Measurements from ENCODE around the gene FAAP20. TPM values are rescaled to one million over a fixed set of nuclear protein-coding genes. Genes with fewer than 3 reads are reported as not detected.

Gene FAAP20
- total RNA-seq, 4 donors from 2014 or later = 42.2 to 82.2 (median 50.2) TPM

DNA sequence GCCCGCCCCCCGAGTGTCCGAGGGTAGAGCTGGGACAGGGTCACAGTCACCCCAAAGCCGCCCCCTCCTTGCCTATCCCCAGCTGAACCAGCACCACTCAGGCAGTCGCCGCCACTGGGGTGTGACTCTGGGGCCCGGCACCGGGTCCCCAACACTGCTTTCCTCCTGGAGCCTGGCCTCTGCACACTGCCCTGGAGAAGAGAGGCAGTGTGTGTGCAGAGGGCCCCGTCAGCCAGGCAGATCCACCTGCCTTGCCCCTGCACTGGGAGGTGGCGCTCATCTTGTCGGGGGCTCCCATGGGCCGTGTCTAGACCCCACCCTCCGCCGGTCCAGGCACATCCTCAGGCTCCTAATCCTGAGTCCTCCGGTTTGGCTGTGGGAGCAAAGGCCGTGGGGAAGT is 15.7 kb downstream of the FAAP20 start:
- no peaks in the 10 kb centered on the region for H3K4me1 ChIP-seq
- no peaks in the 10 kb centered on the region for H3K9me3 ChIP-seq
- H3K27me3 ChIP-seq = no peaks in the 10 kb centered on the region
- intact Hi-C loops (cut with DNase I) = loop anchor here (10.0 kb wide), 1 partner anchor 124 kb away; the partner anchor contains the start of gene PRKCZ
- WGBS, 2 donors = 84 to 98% methylated on average over 7 of the region's 16 CpGs
- H3K36me3 ChIP-seq = peaks cover 3 to 5% of the 10 kb centered on the region in 2 donors
- no peak overlapping the region for H3K27ac ChIP-seq
- no peak for TF ChIP-seq POLR2A (IDR thresholded peaks at IDR 0.05)
- TF ChIP-seq, protein P1, sequence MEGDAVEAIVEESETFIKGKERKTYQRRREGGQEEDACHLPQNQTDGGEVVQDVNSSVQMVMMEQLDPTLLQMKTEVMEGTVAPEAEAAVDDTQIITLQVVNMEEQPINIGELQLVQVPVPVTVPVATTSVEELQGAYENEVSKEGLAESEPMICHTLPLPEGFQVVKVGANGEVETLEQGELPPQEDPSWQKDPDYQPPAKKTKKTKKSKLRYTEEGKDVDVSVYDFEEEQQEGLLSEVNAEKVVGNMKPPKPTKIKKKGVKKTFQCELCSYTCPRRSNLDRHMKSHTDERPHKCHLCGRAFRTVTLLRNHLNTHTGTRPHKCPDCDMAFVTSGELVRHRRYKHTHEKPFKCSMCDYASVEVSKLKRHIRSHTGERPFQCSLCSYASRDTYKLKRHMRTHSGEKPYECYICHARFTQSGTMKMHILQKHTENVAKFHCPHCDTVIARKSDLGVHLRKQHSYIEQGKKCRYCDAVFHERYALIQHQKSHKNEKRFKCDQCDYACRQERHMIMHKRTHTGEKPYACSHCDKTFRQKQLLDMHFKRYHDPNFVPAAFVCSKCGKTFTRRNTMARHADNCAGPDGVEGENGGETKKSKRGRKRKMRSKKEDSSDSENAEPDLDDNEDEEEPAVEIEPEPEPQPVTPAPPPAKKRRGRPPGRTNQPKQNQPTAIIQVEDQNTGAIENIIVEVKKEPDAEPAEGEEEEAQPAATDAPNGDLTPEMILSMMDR (IDR thresholded peaks at IDR 0.05) = no peak
- H3K4me3 ChIP-seq (replicated peaks in 1 of 3) = no peak overlapping the region
- no peak for DNase-seq

DNA sequence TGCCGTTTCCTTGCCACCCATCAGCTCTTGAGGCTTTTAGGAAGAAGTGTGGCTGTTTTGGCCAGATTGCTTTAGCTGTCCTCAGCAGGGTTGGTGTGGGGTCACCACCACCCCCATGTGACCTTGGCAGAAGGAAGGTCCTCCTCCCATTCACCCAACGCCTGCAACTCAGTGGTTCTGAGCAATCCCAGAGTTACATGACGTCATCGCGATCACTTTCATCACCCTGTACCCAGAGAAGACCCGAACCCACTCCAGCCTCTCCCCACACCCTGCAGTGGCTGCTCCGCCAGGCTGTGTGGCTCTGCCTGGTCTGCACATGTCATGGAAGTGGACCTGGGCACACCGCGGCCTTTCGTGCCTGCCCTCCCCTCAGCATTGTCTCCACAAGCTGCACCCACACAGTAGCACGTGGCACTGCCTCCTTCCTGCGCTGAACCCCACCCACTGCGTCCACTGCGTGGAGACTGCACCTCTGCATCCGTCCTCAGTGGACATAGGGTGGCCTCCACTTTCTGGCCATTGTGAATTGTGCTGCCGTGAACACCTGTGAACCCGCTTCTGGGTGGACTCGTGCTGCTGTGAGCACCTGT is 16.5 kb downstream of the FAAP20 start:
- H3K9me3 ChIP-seq = no peaks in the 10 kb centered on the region
- H3K36me3 ChIP-seq = peaks cover 3 to 5% of the 10 kb centered on the region in 2 donors
- no peaks in the 10 kb centered on the region for H3K27me3 ChIP-seq
- TF ChIP-seq, protein P1 (IDR thresholded peaks at IDR 0.05) = no peak
- no peak for TF ChIP-seq POLR2A (IDR thresholded peaks at IDR 0.05)
- H3K4me3 ChIP-seq (replicated peaks in 1 of 3) = no peak overlapping the region
- H3K27ac ChIP-seq = no peak overlapping the region
- H3K4me1 ChIP-seq = no peaks in the 10 kb centered on the region
- 96% methylated on average over 16 to 18 of the region's 18 CpGs for WGBS, 2 donors
- DNase-seq = no peak
- intact Hi-C loops (cut with DNase I) = loop anchor here (10.0 kb wide), 1 partner anchor 123 kb away; the partner anchor contains the start of gene PRKCZ

DNA sequence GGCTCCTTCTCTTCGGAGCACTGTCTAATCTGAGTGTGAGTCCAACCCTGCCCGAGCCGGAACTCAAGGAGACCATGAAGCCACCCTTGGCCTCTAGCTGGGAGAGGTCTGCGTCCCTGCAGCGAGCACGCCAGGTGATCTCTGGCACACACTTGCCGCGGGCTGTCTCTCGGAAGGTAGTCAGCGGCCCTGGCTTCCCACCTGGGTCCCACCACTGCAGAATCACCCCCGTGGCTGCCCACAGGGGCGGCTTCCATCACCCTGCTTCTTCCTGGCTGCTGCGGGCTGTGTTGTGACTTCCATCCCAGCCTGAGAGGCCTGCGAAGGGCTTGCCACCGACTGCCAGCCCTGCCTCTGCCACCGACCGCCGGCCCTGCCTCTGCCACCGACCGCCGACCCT is 17.0 kb downstream of the FAAP20 start:
- Histone ChIP-seq H3K4me1 (no peaks in the 10 kb centered on the region), H3K9me3 (no peaks in the 10 kb centered on the region), H3K27me3 (no peaks in the 10 kb centered on the region), H3K27ac (no peak overlapping the region), H3K4me3 (replicated peaks in 1 of 3) (no peak overlapping the region), H3K36me3 (peaks cover 4 to 5% of the 10 kb centered on the region in 2 donors)
- WGBS, 2 donors = 98 to 99% methylated on average over 12 to 21 of the region's 21 CpGs
- intact Hi-C loops (cut with DNase I) = loop anchor here (10.0 kb wide), 1 partner anchor 123 kb away; the partner anchor contains the start of gene PRKCZ
- TF ChIP-seq, protein P1 (IDR thresholded peaks at IDR 0.05) = no peak
- TF ChIP-seq POLR2A (IDR thresholded peaks at IDR 0.05) = no peak
- no peak for DNase-seq

DNA sequence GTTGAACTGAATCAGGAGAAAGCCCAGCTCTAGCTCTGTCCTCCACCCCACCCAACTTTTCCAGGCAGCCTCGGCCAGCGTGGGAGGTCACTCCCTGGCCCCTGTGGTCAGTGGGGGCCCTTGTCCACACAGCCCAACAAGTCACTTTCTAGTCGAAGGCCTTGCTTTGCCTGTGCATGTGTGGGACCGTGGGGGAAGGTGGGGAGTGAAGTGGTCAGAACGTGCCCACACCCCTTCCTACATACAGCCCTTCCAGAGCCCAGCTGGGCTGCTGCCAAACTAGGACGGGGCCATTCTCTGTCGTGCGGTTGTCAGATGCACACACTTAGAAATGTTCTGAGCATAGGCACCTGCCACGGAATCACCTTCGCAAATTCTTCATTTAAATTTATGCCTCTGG is 18.0 kb downstream of the FAAP20 start:
- DNase-seq = no peak
- no peak overlapping the region for H3K27ac ChIP-seq
- H3K36me3 ChIP-seq = peaks cover 12 to 13% of the 10 kb centered on the region in 2 donors
- no peaks in the 10 kb centered on the region for H3K9me3 ChIP-seq
- H3K27me3 ChIP-seq = no peaks in the 10 kb centered on the region
- no peak overlapping the region for H3K4me3 ChIP-seq (replicated peaks in 1 of 3)
- no peaks in the 10 kb centered on the region for H3K4me1 ChIP-seq
- intact Hi-C loops (cut with DNase I) = loop anchor here (10.0 kb wide), 1 partner anchor 122 kb away; the partner anchor contains the start of gene PRKCZ
- TF ChIP-seq POLR2A (IDR thresholded peaks at IDR 0.05) = no peak
- TF ChIP-seq, protein P1 (IDR thresholded peaks at IDR 0.05) = no peak
- 72 to 76% methylated on average over 9 to 10 of the region's 10 CpGs for WGBS, 2 donors

DNA sequence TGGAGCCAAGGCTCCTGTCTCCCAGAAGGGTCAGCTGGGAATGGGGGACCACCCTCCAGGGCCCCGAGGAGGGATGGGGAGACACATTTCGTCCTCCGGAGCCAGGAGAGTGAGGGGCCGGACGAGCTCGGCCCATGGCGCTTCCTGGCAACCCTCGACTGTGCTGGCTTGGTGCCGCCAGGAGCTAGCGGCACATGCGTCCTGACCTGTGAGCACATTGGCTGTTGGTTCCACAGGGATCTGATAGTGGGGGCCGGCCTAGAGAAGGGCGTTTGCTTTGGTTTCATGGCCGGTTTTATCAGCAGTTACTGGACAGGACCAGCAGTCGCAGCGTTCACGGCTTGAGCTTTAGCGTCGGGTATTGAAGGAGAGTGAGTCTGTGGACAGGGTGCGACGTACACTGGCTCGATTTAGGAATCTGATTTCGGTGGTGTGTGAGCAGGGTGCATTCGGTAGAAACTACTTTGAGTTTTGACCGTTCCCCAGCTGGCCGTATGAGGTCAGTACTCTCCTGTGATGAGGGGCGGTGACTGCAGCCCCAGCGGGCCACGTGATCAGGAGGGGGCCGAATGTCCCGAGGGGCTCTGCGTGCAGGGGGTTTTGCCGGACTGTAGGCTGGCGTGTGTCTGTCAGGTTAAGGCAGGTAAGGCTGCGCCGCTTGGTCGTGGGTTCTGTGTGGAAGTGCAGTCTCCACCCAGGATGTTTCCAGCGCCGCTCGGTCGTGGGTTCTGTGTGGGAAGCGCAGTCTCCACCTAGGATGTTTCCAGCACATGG is 18.7 kb downstream of the FAAP20 start:
- Histone ChIP-seq H3K27me3 (no peaks in the 10 kb centered on the region), H3K36me3 (peaks cover 12 to 14% of the 10 kb centered on the region in 2 donors), H3K4me1 (no peaks in the 10 kb centered on the region), H3K4me3 (replicated peaks in 1 of 3) (no peak overlapping the region), H3K9me3 (no peaks in the 10 kb centered on the region), H3K27ac (no peak overlapping the region)
- no peak for DNase-seq
- intact Hi-C loops (cut with DNase I) = loop anchor here (10.0 kb wide), 1 partner anchor 121 kb away; the partner anchor contains the start of gene PRKCZ
- WGBS, 2 donors = 93 to 94% methylated on average over 40 to 41 of the region's 42 CpGs
- no peak for TF ChIP-seq POLR2A (IDR thresholded peaks at IDR 0.05)
- TF ChIP-seq, protein P1 (IDR thresholded peaks at IDR 0.05) = no peak
